B cell (primary cell): ENCODE results near the gene CTXND1. TPM values are rescaled to one million over a fixed set of nuclear protein-coding genes. Genes with fewer than 3 reads are reported as not detected.

Source experiments
- ATAC-seq: fragments of 200-7000 bp; cut with Tn5 transposase; one replicate; pipeline ENCODE4 v1.10.0; 2021; ENCODE audit warnings: low read depth, mild to moderate bottlenecking, moderate number of reproducible peaks, moderate library complexity
- CTCF ChIA-PET: fragments of 350-600 bp; sonication (Branson Sonifier 250); formaldehyde crosslinking; loops from one replicate; lab custom pipeline; 2021; ENCODE audit warnings: antibody characterized with exemption, inconsistent platforms; lab: Charles Lee
- POLR2A ChIA-PET: fragments of 350-600 bp; sonication (Branson Sonifier 250); formaldehyde crosslinking; loops from one replicate; lab custom pipeline; 2021; ENCODE audit warnings: antibody characterized with exemption; lab: Charles Lee
- DNase-seq: peaks from one replicate; pipeline ENCODE4 v3.0.0; 2013
- H2AFZ ChIP-seq: 2 replicates; pipeline ENCODE4 v1.6.1; 2012; ENCODE audit warnings: mild to moderate bottlenecking, low read depth, low read length; ENCODE audit not compliant: insufficient read depth, poor library complexity, severe bottlenecking
- H3K27ac ChIP-seq, 2 donors: 1 replicate in 1 of 2; 2 replicates in 1 of 2; pipeline ENCODE4 v1.5.1; 2012 to 2013; ENCODE audit warnings: low read length in 2 of 2, mild to moderate bottlenecking in 2 of 2, moderate library complexity in 1 of 2
- H3K27me3 ChIP-seq, 4 experiments: fragments of 200-600 bp in 1 of 4; sonication (generic) in 1 of 4; replicated peaks in 1 of 4; 1 replicate in 2 of 4; 2 replicates in 2 of 4; pipeline versions ENCODE4 v1.6.1 to v1.7.0; 2013 to 2016; ENCODE audit warnings: low read length in 3 of 4, mild to moderate bottlenecking in 2 of 4, mixed read lengths in 1 of 4, moderate library complexity in 1 of 4; ENCODE audit not compliant: insufficient read depth in 4 of 4, control insufficient read depth in 3 of 4; ENCODE audit errors: control extremely low read depth in 1 of 4
- H3K36me3 ChIP-seq, 2 experiments: replicated peaks in 1 of 2; 1 replicate in 1 of 2; 2 replicates in 1 of 2; pipeline versions ENCODE4 v1.6.1 to v1.7.1; 2013; ENCODE audit warnings: low read length in 1 of 2; ENCODE audit not compliant: insufficient read depth in 2 of 2, control insufficient read depth in 1 of 2; ENCODE audit errors: control extremely low read depth in 1 of 2, extremely low read depth in 1 of 2
- H3K4me1 ChIP-seq, 2 donors: fragments of 200-600 bp in 1 of 2; sonication (generic) in 1 of 2; 1 replicate in 1 of 2; 2 replicates in 1 of 2; pipeline versions ENCODE4 v1.5.1 to v1.6.1; 2013 to 2017; ENCODE audit warnings: low read length in 2 of 2; ENCODE audit not compliant: control insufficient read depth in 2 of 2, insufficient read depth in 2 of 2
- H3K4me2 ChIP-seq: replicated peaks from 2 replicates; pipeline ENCODE3; 2012; ENCODE audit warnings: mild to moderate bottlenecking, low read depth, low read length; ENCODE audit not compliant: poor library complexity, severe bottlenecking
- H3K4me3 ChIP-seq, 5 experiments: fragments of 200-600 bp in 1 of 5; sonication (generic) in 1 of 5; 1 replicate in 3 of 5; 2 replicates in 2 of 5; pipeline versions ENCODE4 v1.5.1 to v1.7.0; 2011 to 2016; ENCODE audit warnings: low read length in 4 of 5, mild to moderate bottlenecking in 4 of 5, low read depth in 2 of 5, control low read depth in 1 of 5, moderate library complexity in 1 of 5; ENCODE audit not compliant: insufficient read depth in 1 of 5; ENCODE audit errors: control extremely low read depth in 1 of 5, extremely low read depth in 1 of 5
- H3K79me2 ChIP-seq: fragments of 200-600 bp; sonication (generic); one replicate; pipeline ENCODE4 v1.6.0; 2016; ENCODE audit warnings: low read length; ENCODE audit not compliant: control insufficient read depth, insufficient read depth
- H3K9ac ChIP-seq: fragments of 200-600 bp; sonication (generic); 2 replicates; pipeline ENCODE4 v1.6.1; 2017; ENCODE audit warnings: mild to moderate bottlenecking, low read length, moderate library complexity
- H3K9me3 ChIP-seq, 3 donors: one replicate each; pipeline versions ENCODE4 v1.6.1 to v1.7.1; 2013; ENCODE audit warnings: low read length in 2 of 3; ENCODE audit not compliant: control insufficient read depth in 2 of 3, insufficient read depth in 1 of 3; ENCODE audit errors: control extremely low read depth in 1 of 3
- H4K20me1 ChIP-seq: 2 replicates; pipeline ENCODE4 v1.6.0; 2012; ENCODE audit warnings: mild to moderate bottlenecking, low read length; ENCODE audit not compliant: insufficient read depth, control insufficient read depth, poor library complexity, severe bottlenecking
- H3K27ac Mint-ChIP-seq: one replicate; pipeline ENCODE4 v1.8.0; 2021; ENCODE audit warnings: mixed read lengths
- H3K27me3 Mint-ChIP-seq: one replicate; pipeline ENCODE4 v1.8.0; 2021; ENCODE audit warnings: mixed read lengths
- H3K4me1 Mint-ChIP-seq: one replicate; pipeline ENCODE4 v1.8.0; 2021; ENCODE audit warnings: mixed read lengths
- H3K4me3 Mint-ChIP-seq: one replicate; pipeline ENCODE4 v1.8.0; 2021; ENCODE audit warnings: mixed read lengths
- H3K9me3 Mint-ChIP-seq: one replicate; pipeline ENCODE4 v1.8.0; 2022; ENCODE audit warnings: mixed read lengths; ENCODE audit not compliant: insufficient read depth
- EZH2 ChIP-seq: IDR thresholded peaks from 2 replicates; pipeline ENCODE4 v1.6.1; 2012; ENCODE audit warnings: borderline replicate concordance, low read depth, mild to moderate bottlenecking, moderate library complexity, low read length; ENCODE audit not compliant: insufficient read depth, poor library complexity, severe bottlenecking
- WGBS: methylation state at CpG from one replicate; pipeline ENCODE4 v1.1.5; 2013; ENCODE audit warnings: missing lambda C conversion rate; ENCODE audit not compliant: insufficient coverage; 5-methylcytosine and 5-hydroxymethylcytosine counted together
- intact Hi-C: fragments of 100-400 bp; cut with micrococcal nuclease; formaldehyde crosslinking; loops from one replicate; pipeline ENCODE4 v1.10.0; 2022
- polyA plus RNA-seq: library from polyadenylated mRNA; depleted of rRNA; stranded (reverse); fragments of >200 nt; gene quantifications from 2 replicates; pipeline ENCODE4 v1.2.3, GENCODE V29; 2012
- total RNA-seq, 2 donors: library from RNA; stranded (reverse); fragments of 120-200 nt in 1 of 2; gene quantifications; 1 replicate in 1 of 2; 2 replicates in 1 of 2; pipeline versions ENCODE4 v1.2.3 to v1.2.4, GENCODE V29; 2013 to 2022
- TF ChIP-seq, protein P1 (sequence below): fragments of 200-600 bp; IDR thresholded peaks from one replicate; pipeline ENCODE4 v1.8.0; 2022; ENCODE audit warnings: antibody characterized with exemption, mild to moderate bottlenecking

CTXND1 gene
- total and polyA plus RNA-seq, 2 donors (not counting 1 experiment from before 2014, with no cell fraction given): not detected

DNA sequence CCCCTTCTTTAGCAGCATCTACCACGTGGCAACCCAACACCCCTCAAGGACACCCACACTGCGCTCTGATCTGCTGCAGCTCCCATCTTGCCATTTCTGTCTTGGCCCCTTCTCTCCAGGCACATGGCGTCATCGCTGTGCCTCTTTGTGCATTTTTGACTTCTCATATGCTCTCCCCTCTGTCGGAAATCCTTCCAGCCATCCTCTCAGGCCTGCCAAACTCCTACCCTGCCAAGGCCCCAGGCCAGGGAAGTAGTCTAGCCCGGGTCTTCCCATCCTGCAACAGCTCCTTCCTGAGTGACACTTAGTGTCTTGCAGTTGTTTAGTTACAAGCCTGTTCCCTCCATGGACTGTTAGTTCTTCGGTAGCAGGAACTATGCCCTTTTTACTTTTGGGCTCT lies 34.0 kb upstream of the CTXND1 start:
- H3K36me3 ChIP-seq: no peaks in the 10 kb centered on the region
- H3K4me2 ChIP-seq: no peak overlapping the region
- CTCF ChIA-PET: no interaction called here
- H3K79me2 ChIP-seq: no peaks in the 10 kb centered on the region
- Mint-ChIP-seq H3K4me1 (no peaks in the 10 kb centered on the region), H3K4me3 (no peak overlapping the region), H3K27me3 (peaks cover 13% of the 10 kb centered on the region), H3K27ac (no peak overlapping the region), H3K9me3 (no peaks in the 10 kb centered on the region)
- DNase-seq: no peak
- no peak overlapping the region for H3K27ac ChIP-seq
- H3K4me3 ChIP-seq: no peak overlapping the region
- H3K4me1 ChIP-seq: no peaks in the 10 kb centered on the region
- 89% methylated on average over 7 of the region's 7 CpGs for WGBS
- H3K9me3 ChIP-seq: peaks cover 0 to 3% (median 0%) of the 10 kb centered on the region in 3 donors
- POLR2A ChIA-PET: no interaction called here
- no peak for TF ChIP-seq EZH2
- TF ChIP-seq, protein P1, sequence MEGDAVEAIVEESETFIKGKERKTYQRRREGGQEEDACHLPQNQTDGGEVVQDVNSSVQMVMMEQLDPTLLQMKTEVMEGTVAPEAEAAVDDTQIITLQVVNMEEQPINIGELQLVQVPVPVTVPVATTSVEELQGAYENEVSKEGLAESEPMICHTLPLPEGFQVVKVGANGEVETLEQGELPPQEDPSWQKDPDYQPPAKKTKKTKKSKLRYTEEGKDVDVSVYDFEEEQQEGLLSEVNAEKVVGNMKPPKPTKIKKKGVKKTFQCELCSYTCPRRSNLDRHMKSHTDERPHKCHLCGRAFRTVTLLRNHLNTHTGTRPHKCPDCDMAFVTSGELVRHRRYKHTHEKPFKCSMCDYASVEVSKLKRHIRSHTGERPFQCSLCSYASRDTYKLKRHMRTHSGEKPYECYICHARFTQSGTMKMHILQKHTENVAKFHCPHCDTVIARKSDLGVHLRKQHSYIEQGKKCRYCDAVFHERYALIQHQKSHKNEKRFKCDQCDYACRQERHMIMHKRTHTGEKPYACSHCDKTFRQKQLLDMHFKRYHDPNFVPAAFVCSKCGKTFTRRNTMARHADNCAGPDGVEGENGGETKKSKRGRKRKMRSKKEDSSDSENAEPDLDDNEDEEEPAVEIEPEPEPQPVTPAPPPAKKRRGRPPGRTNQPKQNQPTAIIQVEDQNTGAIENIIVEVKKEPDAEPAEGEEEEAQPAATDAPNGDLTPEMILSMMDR: no peak
- H3K9ac ChIP-seq: no peak overlapping the region
- peaks cover 0 to 3% (median 0%) of the 10 kb centered on the region in 4 experiments for H3K27me3 ChIP-seq
- H2AFZ ChIP-seq: no peak overlapping the region
- intact Hi-C loops: no loop called here
- H4K20me1 ChIP-seq: no peaks in the 10 kb centered on the region
- ATAC-seq: no peak

DNA sequence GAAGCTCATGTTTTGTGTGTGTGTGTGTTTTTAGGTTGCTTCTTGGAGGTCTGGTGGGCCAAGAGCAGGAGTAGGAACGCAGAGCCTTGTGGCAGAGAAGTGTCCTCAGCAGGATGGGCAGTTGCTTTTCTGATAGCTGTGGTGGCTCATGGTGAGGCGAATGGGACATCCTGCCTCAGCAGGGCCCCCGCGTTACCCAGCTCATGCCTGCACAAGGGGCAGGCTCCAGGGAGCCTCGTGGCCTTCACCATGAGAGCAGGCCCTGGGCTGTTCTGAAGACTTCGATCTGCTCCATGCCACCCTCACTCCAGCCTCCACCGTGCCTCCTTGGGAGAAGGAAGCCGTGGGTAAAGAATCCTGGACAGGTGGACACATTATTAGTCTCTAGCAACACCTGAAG lies 33.4 kb upstream of the CTXND1 start:
- intact Hi-C loops: no loop called here
- H2AFZ ChIP-seq: no peak overlapping the region
- Mint-ChIP-seq H3K27ac (no peak overlapping the region), H3K4me1 (no peaks in the 10 kb centered on the region), H3K27me3 (peaks cover 13% of the 10 kb centered on the region), H3K9me3 (no peaks in the 10 kb centered on the region), H3K4me3 (no peak overlapping the region)
- no peaks in the 10 kb centered on the region for H3K36me3 ChIP-seq
- no peaks in the 10 kb centered on the region for H3K79me2 ChIP-seq
- ChIA-PET CTCF (no interaction called here), POLR2A (no interaction called here)
- no peak overlapping the region for H3K27ac ChIP-seq
- 86% methylated on average over 5 of the region's 8 CpGs for WGBS
- no peak for DNase-seq
- peaks cover 0 to 3% (median 0%) of the 10 kb centered on the region in 4 experiments for H3K27me3 ChIP-seq
- H3K9me3 ChIP-seq: peaks cover 0 to 3% (median 0%) of the 10 kb centered on the region in 3 donors
- no peak overlapping the region for H3K9ac ChIP-seq
- H3K4me3 ChIP-seq: no peak overlapping the region
- ATAC-seq: no peak
- H3K4me2 ChIP-seq: no peak overlapping the region
- no peaks in the 10 kb centered on the region for H4K20me1 ChIP-seq
- TF ChIP-seq, protein P1: no peak
- TF ChIP-seq EZH2: no peak
- no peaks in the 10 kb centered on the region for H3K4me1 ChIP-seq
